A673 (cell line): ENCODE results near the gene SNX2. TPM values are rescaled to one million over a fixed set of nuclear protein-coding genes. Genes with fewer than 3 reads are reported as not detected.
"Not testable (repeated sequence)": the region's sequence is repeated elsewhere in the genome, so short reads cannot be mapped to it uniquely, and the experiment has no call there.

Experiments used
- BruUV-seq: library from RNA; stranded (reverse); fragments of 400-500 nt; replicated peaks from 2 replicates; lab custom pipeline; 2021; lab: Mats Ljungman, UMichigan
- CTCF ChIA-PET: fragments of 300-600 bp; sonication (Branson Sonifier 250); formaldehyde crosslinking; loops from one replicate; lab custom pipeline; 2022; ENCODE audit warnings: antibody characterized with exemption; lab: Charles Lee
- POLR2A ChIA-PET: fragments of 300-600 bp; sonication (Branson Sonifier 250); formaldehyde crosslinking; loops from one replicate; lab custom pipeline; 2022; ENCODE audit warnings: antibody characterized with exemption; ENCODE audit not compliant: low non-redundant PET; lab: Charles Lee
- DNase-seq: peaks from one replicate; pipeline ENCODE4 v3.0.0-alpha.2; 2015; ENCODE audit warnings: low spot score
- H3K27ac ChIP-seq: fragments of 200-600 bp; sonication (generic); 2 replicates; pipeline ENCODE4 v1.5.1; 2016; ENCODE audit warnings: mixed run types, low read depth, mild to moderate bottlenecking, mixed read lengths, antibody characterized with exemption, low read length; ENCODE audit not compliant: poor library complexity, severe bottlenecking
- H3K27me3 ChIP-seq: fragments of 200-600 bp; sonication (generic); replicated peaks from 2 replicates; pipeline ENCODE4 v1.6.1; 2017; ENCODE audit warnings: mixed run types, low read depth, mild to moderate bottlenecking, mixed read lengths, antibody characterized with exemption, low read length; ENCODE audit not compliant: insufficient read depth, poor library complexity
- H3K36me3 ChIP-seq: fragments of 200-600 bp; sonication (generic); 2 replicates; pipeline ENCODE4 v1.6.1; 2016; ENCODE audit warnings: mixed run types, mild to moderate bottlenecking, mixed read lengths, antibody characterized with exemption, low read length; ENCODE audit not compliant: insufficient read depth, poor library complexity, severe bottlenecking
- H3K4me1 ChIP-seq: fragments of 200-600 bp; sonication (generic); 2 replicates; pipeline ENCODE4 v1.6.1; 2017; ENCODE audit warnings: mixed run types, mild to moderate bottlenecking, mixed read lengths, antibody characterized with exemption, low read length; ENCODE audit not compliant: insufficient read depth, poor library complexity, severe bottlenecking
- H3K4me3 ChIP-seq: fragments of 200-600 bp; sonication (generic); 2 replicates; pipeline ENCODE4 v1.5.1; 2016; ENCODE audit warnings: low read depth, mixed run types, mild to moderate bottlenecking, mixed read lengths, low read length; ENCODE audit not compliant: poor library complexity, severe bottlenecking
- H3K9me3 ChIP-seq: fragments of 200-600 bp; sonication (generic); 2 replicates; pipeline ENCODE4 v1.6.1; 2016; ENCODE audit warnings: mixed run types, low read depth, mild to moderate bottlenecking, mixed read lengths, antibody characterized with exemption, low read length; ENCODE audit not compliant: poor library complexity, severe bottlenecking
- EZH2 ChIP-seq: fragments of 200-600 bp; sonication (generic); IDR thresholded peaks from 2 replicates; pipeline ENCODE4 v1.6.1; 2017; ENCODE audit warnings: borderline replicate concordance, low read depth, mild to moderate bottlenecking, mixed read lengths, antibody characterized with exemption, low read length; ENCODE audit not compliant: poor library complexity, severe bottlenecking
- intact Hi-C: fragments of 100-400 bp; cut with micrococcal nuclease; formaldehyde crosslinking; loops from one replicate; pipeline ENCODE4 v1.10.0; 2022; ENCODE audit not compliant: unreplicated experiment
- total RNA-seq: library from RNA; stranded (reverse); gene quantifications from 2 replicates; pipeline ENCODE4 v1.2.3, GENCODE V29; 2021
- TF ChIP-seq, protein P1 (sequence below): fragments of 300-800, 200-600 bp; sonication (generic); conservative IDR thresholded peaks from 2 replicates; pipeline ENCODE4 v1.5.1; 2017; ENCODE audit warnings: low read depth, mild to moderate bottlenecking, antibody characterized with exemption, low read length, moderate library complexity, mixed read lengths

SNX2 gene
- total RNA-seq, 1 experiment from 2014 or later, result 64.3 TPM

DNA sequence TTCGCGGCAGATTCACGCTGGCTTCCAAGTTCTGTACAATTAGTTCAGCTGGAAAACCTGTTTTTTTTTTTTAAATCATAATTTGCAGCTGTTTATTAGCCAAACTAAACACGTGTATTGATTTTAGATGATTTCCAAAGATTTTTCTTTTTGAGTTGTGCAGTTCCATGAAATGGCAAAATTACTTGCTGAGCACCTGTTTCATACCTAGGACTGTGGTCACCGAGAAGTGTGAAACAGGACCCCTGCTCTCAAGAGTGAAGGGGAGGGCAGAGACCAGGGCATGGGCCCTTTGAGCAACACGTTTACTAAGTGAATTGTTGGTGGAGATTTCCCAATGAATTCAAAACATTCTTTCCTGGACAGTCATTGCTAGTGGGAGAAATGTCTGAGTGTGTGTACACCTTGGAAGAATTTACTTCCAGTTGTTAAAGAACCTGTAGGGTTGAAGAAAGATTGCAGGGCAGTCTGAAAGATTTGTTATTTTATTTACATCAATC is 71.2 kb downstream of the SNX2 start:
- intact Hi-C loops, result no loop called here
- TF ChIP-seq, protein P1, sequence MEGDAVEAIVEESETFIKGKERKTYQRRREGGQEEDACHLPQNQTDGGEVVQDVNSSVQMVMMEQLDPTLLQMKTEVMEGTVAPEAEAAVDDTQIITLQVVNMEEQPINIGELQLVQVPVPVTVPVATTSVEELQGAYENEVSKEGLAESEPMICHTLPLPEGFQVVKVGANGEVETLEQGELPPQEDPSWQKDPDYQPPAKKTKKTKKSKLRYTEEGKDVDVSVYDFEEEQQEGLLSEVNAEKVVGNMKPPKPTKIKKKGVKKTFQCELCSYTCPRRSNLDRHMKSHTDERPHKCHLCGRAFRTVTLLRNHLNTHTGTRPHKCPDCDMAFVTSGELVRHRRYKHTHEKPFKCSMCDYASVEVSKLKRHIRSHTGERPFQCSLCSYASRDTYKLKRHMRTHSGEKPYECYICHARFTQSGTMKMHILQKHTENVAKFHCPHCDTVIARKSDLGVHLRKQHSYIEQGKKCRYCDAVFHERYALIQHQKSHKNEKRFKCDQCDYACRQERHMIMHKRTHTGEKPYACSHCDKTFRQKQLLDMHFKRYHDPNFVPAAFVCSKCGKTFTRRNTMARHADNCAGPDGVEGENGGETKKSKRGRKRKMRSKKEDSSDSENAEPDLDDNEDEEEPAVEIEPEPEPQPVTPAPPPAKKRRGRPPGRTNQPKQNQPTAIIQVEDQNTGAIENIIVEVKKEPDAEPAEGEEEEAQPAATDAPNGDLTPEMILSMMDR, result no peak
- no peak for TF ChIP-seq EZH2
- BruUV-seq, result no TSS peak
- Histone ChIP-seq H3K4me3 (peak overlapping the region; percentile 69), H3K27me3 (no peaks in the 10 kb centered on the region), H3K4me1 (peaks cover 8% of the 10 kb centered on the region), H3K9me3 (no peaks in the 10 kb centered on the region), H3K27ac (peak overlapping the region; percentile 32), H3K36me3 (no peaks in the 10 kb centered on the region)
- ChIA-PET POLR2A (no interaction called here), CTCF (interaction anchor here (0.7 kb wide), 1 partner anchor 50 kb away, joined by 3 read pairs; no protein-coding TSS in a partner anchor)
- DNase-seq, result no peak

DNA sequence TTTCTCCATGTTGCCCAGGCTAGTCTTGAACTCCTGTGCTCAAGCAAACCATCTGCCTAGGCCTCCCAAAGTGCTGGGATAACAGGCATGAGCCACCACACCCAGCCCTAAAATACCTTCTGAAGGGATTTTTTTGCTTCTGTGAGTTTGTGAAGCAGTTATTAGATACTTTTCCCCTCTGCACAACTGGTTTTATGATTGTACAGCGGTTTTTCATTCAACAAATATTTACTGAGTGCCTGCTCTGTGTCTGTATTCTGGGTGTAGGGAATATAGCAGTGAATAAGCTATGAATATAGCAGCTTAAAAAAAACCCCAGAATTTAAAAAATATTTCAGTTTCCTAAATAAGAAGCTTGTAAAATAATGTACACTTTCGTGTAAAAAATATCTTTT is 72.8 kb downstream of the SNX2 start:
- ChIA-PET CTCF (no interaction called here), POLR2A (interaction anchor here (0.6 kb wide), 1 partner anchor 20 kb away, joined by 3 read pairs; no protein-coding TSS in a partner anchor)
- no peak for DNase-seq
- Histone ChIP-seq H3K4me3 (no peak overlapping the region), H3K27ac (no peak overlapping the region), H3K36me3 (no peaks in the 10 kb centered on the region), H3K4me1 (peaks cover 8% of the 10 kb centered on the region), H3K27me3 (no peaks in the 10 kb centered on the region), H3K9me3 (no peaks in the 10 kb centered on the region)
- TF ChIP-seq, protein P1, result no peak
- TF ChIP-seq EZH2, result no peak
- intact Hi-C loops, result no loop called here
- no TSS peak for BruUV-seq

DNA sequence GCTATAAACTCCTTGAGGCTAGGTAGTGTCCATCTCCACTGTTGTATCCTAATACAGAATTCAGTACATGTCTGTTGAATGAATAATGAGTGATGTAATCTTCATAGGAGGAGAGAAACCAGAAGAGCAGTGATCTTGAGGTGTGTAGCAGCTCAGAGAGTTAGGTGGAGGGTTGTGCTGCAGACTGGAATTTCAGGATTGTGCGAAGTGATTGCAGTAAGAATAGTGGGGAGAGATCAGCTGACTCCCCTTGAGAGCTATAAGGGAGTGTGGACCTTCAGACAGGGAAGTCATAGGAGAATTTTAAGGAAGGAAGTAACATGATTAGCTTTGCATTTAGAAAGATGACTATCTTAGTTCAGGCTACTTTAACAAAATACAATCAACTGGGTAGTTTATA is 74.9 kb downstream of the SNX2 start:
- POLR2A ChIA-PET, result no interaction called here
- CTCF ChIA-PET, result no interaction called here
- no peak overlapping the region for H3K27ac ChIP-seq
- no peaks in the 10 kb centered on the region for H3K36me3 ChIP-seq
- H3K4me3 ChIP-seq, result no peak overlapping the region
- H3K4me1 ChIP-seq, result peaks cover 4% of the 10 kb centered on the region
- no peak for DNase-seq
- BruUV-seq, result no TSS peak
- H3K9me3 ChIP-seq, result no peaks in the 10 kb centered on the region
- H3K27me3 ChIP-seq, result no peaks in the 10 kb centered on the region
- TF ChIP-seq EZH2, result no peak
- TF ChIP-seq, protein P1, result no peak
- intact Hi-C loops, result no loop called here

DNA sequence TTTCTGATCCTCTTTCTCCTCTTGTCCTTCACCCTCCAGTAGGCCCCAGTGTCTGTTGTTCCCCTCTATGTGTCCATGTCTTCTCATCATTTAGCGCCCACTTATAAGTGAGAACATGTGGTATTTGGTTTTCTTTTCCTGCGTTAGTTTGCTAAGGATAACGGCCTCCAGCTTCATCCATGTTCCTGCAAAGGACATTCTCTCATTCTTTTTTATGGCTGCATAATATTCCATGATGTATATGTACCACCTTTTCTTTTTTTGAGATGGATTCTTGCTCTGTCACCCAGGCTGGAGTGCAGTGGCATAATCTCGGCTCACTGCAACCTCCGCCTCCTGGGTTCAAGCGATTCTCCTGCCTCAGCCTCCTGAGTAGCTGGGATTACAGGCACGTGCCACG is 82.7 kb downstream of the SNX2 start:
- BruUV-seq, result not testable (repeated sequence)

More for the DNA sequence above, 82.7 kb downstream of the SNX2 start:
- CTCF ChIA-PET, intact Hi-C loops, POLR2A ChIA-PET, H3K36me3 ChIP-seq, H3K27ac ChIP-seq, DNase-seq, H3K9me3 ChIP-seq, H3K27me3 ChIP-seq, H3K4me3 ChIP-seq, H3K4me1 ChIP-seq: not testable (repeated sequence)
